Fibroblast of villous mesenchyme (primary cell): ENCODE results near the gene SSPN. TPM values are rescaled to one million over a fixed set of nuclear protein-coding genes. Genes with fewer than 3 reads are reported as not detected.

Experiments used
- DNase-seq: peaks from one replicate; pipeline ENCODE4 v3.0.0-alpha.2; 2010; ENCODE audit warnings: low read depth
- H3K4me3 ChIP-seq: 2 replicates; pipeline ENCODE4 v1.5.1; 2011; ENCODE audit warnings: low read depth, mild to moderate bottlenecking, low read length
- total RNA-seq: library from RNA; depleted of rRNA; stranded (reverse); fragments of >200 nt; gene quantifications from 2 replicates; pipeline ENCODE4 v1.2.3, GENCODE V29; 2012
- TF ChIP-seq, protein P1 (sequence below): IDR thresholded peaks from 2 replicates; pipeline ENCODE4 v1.5.1; 2012; ENCODE audit warnings: low read depth, mild to moderate bottlenecking, low read length; ENCODE audit not compliant: insufficient read depth

The SSPN gene
- total RNA-seq, 1 donor, result 22.0 TPM

DNA sequence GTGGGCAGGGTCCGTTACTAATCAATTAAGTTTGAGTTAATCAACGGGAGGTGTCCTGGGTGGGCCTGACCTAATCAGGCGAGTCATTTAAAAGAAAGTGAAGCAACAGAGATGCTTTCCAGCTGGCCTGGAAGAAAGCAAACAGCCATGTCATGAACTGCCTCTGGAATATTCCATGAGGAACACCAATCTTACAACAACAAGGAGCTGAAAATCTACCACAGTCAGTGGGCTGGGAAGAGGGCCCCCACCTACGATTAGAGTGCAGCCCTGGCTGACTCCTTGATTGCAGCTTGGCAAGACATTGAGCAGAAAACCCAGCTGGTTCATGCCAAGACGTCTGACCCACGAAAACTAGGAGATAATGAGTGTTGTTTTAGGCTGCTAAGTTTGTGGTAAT lies 56.2 kb downstream of the SSPN start:
- TF ChIP-seq, protein P1, sequence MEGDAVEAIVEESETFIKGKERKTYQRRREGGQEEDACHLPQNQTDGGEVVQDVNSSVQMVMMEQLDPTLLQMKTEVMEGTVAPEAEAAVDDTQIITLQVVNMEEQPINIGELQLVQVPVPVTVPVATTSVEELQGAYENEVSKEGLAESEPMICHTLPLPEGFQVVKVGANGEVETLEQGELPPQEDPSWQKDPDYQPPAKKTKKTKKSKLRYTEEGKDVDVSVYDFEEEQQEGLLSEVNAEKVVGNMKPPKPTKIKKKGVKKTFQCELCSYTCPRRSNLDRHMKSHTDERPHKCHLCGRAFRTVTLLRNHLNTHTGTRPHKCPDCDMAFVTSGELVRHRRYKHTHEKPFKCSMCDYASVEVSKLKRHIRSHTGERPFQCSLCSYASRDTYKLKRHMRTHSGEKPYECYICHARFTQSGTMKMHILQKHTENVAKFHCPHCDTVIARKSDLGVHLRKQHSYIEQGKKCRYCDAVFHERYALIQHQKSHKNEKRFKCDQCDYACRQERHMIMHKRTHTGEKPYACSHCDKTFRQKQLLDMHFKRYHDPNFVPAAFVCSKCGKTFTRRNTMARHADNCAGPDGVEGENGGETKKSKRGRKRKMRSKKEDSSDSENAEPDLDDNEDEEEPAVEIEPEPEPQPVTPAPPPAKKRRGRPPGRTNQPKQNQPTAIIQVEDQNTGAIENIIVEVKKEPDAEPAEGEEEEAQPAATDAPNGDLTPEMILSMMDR, result no peak
- no peak overlapping the region for H3K4me3 ChIP-seq
- DNase-seq, result no peak

DNA sequence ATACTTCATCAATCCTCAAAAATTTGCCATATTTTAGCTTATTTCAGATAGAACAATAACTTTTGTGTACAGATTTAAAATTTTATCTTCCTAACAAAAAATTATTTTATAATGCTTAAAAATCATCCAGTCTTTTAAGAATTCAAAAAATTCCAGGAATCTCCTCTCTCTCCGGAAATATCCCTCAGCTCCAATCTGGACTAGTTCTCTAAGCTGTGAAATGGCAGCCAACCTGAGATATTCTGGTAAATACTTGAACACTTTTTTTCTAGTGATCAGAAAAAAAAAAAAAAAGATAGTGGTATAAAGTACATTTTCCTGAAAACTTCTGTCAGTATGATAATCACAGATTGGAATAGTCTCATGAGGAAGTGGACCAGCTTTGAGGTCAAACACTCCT lies 57.6 kb downstream of the SSPN start:
- TF ChIP-seq, protein P1, result no peak
- no peak for DNase-seq
- no peak overlapping the region for H3K4me3 ChIP-seq

- no peak for DNase-seq
- no peak overlapping the region for H3K4me3 ChIP-seq
- TF ChIP-seq, protein P1, result no peak
These were observed 60.7 kb downstream of the SSPN start for GRCh38 chr12:26255893-26256645.

GRCh38 chr12:26264215-26264838 lies 69.0 kb downstream of the SSPN start:
- no peak overlapping the region for H3K4me3 ChIP-seq
- peak; percentile 72 for DNase-seq
- TF ChIP-seq, protein P1, result no peak

GRCh38 chr12:26265606-26266005 lies 70.2 kb downstream of the SSPN start:
- H3K4me3 ChIP-seq, result no peak overlapping the region
- TF ChIP-seq, protein P1, result no peak
- no peak for DNase-seq

- TF ChIP-seq, protein P1, result no peak
- DNase-seq, result no peak
- H3K4me3 ChIP-seq, result no peak overlapping the region
These were observed 71.5 kb downstream of the SSPN start for GRCh38 chr12:26266881-26267280.
